Measurements from ENCODE around the gene CALCA. TPM values are rescaled to one million over a fixed set of nuclear protein-coding genes. Genes with fewer than 3 reads are reported as not detected.

The CALCA gene
- total RNA-seq, 1 donor from 2014 or later, result not detected

DNA sequence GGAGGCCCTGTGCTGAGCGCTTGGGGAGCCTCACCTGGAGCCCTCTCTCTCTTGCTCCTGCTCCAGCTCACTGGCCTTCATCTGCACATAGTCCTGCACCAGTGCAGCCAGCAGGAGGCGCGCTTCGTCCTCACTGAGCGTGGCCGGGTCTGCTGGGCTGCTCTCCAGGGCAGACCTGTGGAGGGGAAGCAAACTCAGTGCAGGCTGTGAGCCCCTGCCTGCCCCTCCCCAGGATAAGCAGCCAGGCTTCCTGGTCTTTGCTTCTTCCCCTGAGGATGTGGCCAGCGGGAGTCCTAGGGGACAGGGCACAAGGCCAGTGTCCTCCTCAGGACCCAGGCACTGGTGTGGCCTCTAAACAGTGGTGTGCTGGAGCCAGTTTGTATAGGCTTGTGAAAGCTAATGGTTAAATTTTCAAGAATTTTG lies 2.2 kb downstream of the CALCA start:
- Histone ChIP-seq H3K4me2 (ENCODE audit: low read length) (no peak overlapping the region), H3K9ac (ENCODE audit: low read length) (no peak overlapping the region), H3K27ac (ENCODE audit: low read depth, low read length) (no peak overlapping the region), H3K79me2 (ENCODE audit: insufficient read depth, low read length) (no peaks in the 10 kb centered on the region), H3K36me3 (ENCODE audit: insufficient read depth, low read length) (no peaks in the 10 kb centered on the region), H3K4me3 (ENCODE audit: insufficient read depth, low read depth, low read length) (no peak overlapping the region), H3K4me1 (ENCODE audit: insufficient read depth, low read length) (peaks cover 11% of the 10 kb centered on the region), H3K9me3 (ENCODE audit: insufficient read depth, low read depth, low read length) (no peaks in the 10 kb centered on the region), H2AFZ (ENCODE audit: low read depth, low read length) (no peak overlapping the region), H3K27me3 (ENCODE audit: insufficient read depth, low read length) (peaks cover 46% of the 10 kb centered on the region), H4K20me1 (ENCODE audit: insufficient read depth, low read length) (no peaks in the 10 kb centered on the region)
- Mint-ChIP-seq H3K27ac (ENCODE audit: unreplicated experiment) (no peak overlapping the region), H3K9me3 (ENCODE audit: unreplicated experiment) (peaks cover 2% of the 10 kb centered on the region), H3K4me1 (ENCODE audit: low read depth, unreplicated experiment) (peaks cover 2% of the 10 kb centered on the region), H3K4me3 (ENCODE audit: unreplicated experiment) (no peak overlapping the region), H3K27me3 (ENCODE audit: low read depth, unreplicated experiment) (peaks cover 75% of the 10 kb centered on the region), H3K36me3 (ENCODE audit: low read depth, unreplicated experiment) (no peaks in the 10 kb centered on the region)
- DNase-seq (ENCODE audit: low read depth) (no peak), FAIRE-seq (no peak)
- no peak for TF ChIP-seq EZH2 (IDR thresholded peaks at IDR 0.05; ENCODE audit: insufficient read depth, low read length)
- TF ChIP-seq, protein P1, sequence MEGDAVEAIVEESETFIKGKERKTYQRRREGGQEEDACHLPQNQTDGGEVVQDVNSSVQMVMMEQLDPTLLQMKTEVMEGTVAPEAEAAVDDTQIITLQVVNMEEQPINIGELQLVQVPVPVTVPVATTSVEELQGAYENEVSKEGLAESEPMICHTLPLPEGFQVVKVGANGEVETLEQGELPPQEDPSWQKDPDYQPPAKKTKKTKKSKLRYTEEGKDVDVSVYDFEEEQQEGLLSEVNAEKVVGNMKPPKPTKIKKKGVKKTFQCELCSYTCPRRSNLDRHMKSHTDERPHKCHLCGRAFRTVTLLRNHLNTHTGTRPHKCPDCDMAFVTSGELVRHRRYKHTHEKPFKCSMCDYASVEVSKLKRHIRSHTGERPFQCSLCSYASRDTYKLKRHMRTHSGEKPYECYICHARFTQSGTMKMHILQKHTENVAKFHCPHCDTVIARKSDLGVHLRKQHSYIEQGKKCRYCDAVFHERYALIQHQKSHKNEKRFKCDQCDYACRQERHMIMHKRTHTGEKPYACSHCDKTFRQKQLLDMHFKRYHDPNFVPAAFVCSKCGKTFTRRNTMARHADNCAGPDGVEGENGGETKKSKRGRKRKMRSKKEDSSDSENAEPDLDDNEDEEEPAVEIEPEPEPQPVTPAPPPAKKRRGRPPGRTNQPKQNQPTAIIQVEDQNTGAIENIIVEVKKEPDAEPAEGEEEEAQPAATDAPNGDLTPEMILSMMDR (IDR thresholded peaks at IDR 0.05; ENCODE audit: insufficient read depth, low read depth, low read length), result peak; percentile 15

DNA sequence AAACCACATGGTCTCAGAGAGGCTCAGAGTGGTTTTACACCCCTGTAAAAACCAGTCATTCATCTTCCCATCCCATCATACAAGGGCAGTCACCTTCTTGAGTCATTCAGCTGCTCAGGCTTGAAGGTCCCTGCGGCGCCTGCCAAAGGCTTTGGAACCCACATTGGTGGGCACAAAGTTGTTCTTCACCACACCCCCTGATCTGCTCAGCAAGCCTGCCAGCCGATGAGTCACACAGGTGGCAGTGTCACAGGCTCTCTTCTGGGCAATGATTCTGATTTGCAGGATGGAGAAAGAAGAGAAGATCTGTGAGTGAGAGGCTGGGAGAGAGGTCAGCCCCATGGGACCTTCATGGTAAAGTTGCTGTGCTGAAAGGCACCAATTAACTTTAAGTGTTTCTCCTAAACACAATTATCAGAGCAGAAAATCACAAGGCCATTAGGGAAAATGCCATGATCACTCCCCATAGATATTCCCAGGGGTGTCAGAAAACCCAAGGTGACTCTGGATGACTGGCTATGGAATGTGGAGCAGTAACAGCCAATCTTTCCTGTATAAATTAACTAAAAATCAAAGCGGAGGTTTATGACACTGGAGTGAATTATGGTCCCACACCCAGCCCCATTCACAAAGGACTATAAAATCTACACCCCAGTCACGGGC lies 4.4 kb downstream of the CALCA start:
- H3K9ac ChIP-seq (ENCODE audit: low read length), result no peak overlapping the region
- no peaks in the 10 kb centered on the region for H3K79me2 ChIP-seq (ENCODE audit: insufficient read depth, low read length)
- H3K9me3 ChIP-seq (ENCODE audit: insufficient read depth, low read depth, low read length), result no peaks in the 10 kb centered on the region
- H3K9me3 Mint-ChIP-seq (ENCODE audit: unreplicated experiment), result no peaks in the 10 kb centered on the region
- H3K4me3 Mint-ChIP-seq (ENCODE audit: unreplicated experiment), result no peak overlapping the region
- H3K27ac Mint-ChIP-seq (ENCODE audit: unreplicated experiment), result no peak overlapping the region
- H3K27ac ChIP-seq (ENCODE audit: low read depth, low read length), result no peak overlapping the region
- H3K4me2 ChIP-seq (ENCODE audit: low read length), result no peak overlapping the region
- FAIRE-seq, result no peak
- peaks cover 54% of the 10 kb centered on the region for H3K27me3 Mint-ChIP-seq (ENCODE audit: low read depth, unreplicated experiment)
- H3K36me3 Mint-ChIP-seq (ENCODE audit: low read depth, unreplicated experiment), result no peaks in the 10 kb centered on the region
- peaks cover 2% of the 10 kb centered on the region for H3K4me1 Mint-ChIP-seq (ENCODE audit: low read depth, unreplicated experiment)
- no peak for DNase-seq (ENCODE audit: low read depth)
- H3K27me3 ChIP-seq (ENCODE audit: insufficient read depth, low read length), result peaks cover 24% of the 10 kb centered on the region
- H3K36me3 ChIP-seq (ENCODE audit: insufficient read depth, low read length), result no peaks in the 10 kb centered on the region
- H3K4me3 ChIP-seq (ENCODE audit: insufficient read depth, low read depth, low read length), result no peak overlapping the region
- TF ChIP-seq EZH2 (IDR thresholded peaks at IDR 0.05; ENCODE audit: insufficient read depth, low read length), result no peak
- TF ChIP-seq, protein P1 (IDR thresholded peaks at IDR 0.05; ENCODE audit: insufficient read depth, low read depth, low read length), result no peak
- no peaks in the 10 kb centered on the region for H4K20me1 ChIP-seq (ENCODE audit: insufficient read depth, low read length)
- H3K4me1 ChIP-seq (ENCODE audit: insufficient read depth, low read length), result peaks cover 4% of the 10 kb centered on the region
- H2AFZ ChIP-seq (ENCODE audit: low read depth, low read length), result no peak overlapping the region

GRCh38 chr11:14956111-14956510 lies 16.0 kb downstream of the CALCA start:
- TF ChIP-seq, protein P1 (IDR thresholded peaks at IDR 0.05; ENCODE audit: insufficient read depth, low read depth, low read length), result no peak
- no peak for TF ChIP-seq EZH2 (IDR thresholded peaks at IDR 0.05; ENCODE audit: insufficient read depth, low read length)
- Mint-ChIP-seq H3K4me1 (ENCODE audit: low read depth, unreplicated experiment) (peaks cover 5% of the 10 kb centered on the region), H3K36me3 (ENCODE audit: low read depth, unreplicated experiment) (no peaks in the 10 kb centered on the region), H3K9me3 (ENCODE audit: unreplicated experiment) (no peaks in the 10 kb centered on the region), H3K4me3 (ENCODE audit: unreplicated experiment) (no peak overlapping the region), H3K27ac (ENCODE audit: unreplicated experiment) (no peak overlapping the region), H3K27me3 (ENCODE audit: low read depth, unreplicated experiment) (peaks cover 3% of the 10 kb centered on the region)
- no peaks in the 10 kb centered on the region for H3K27me3 ChIP-seq (ENCODE audit: insufficient read depth, low read length)
- H3K4me1 ChIP-seq (ENCODE audit: insufficient read depth, low read length), result no peaks in the 10 kb centered on the region
- H3K9ac ChIP-seq (ENCODE audit: low read length), result no peak overlapping the region
- no peak for FAIRE-seq
- no peak for DNase-seq (ENCODE audit: low read depth)
- H3K4me2 ChIP-seq (ENCODE audit: low read length), result no peak overlapping the region
- no peaks in the 10 kb centered on the region for H3K9me3 ChIP-seq (ENCODE audit: insufficient read depth, low read depth, low read length)
- H3K36me3 ChIP-seq (ENCODE audit: insufficient read depth, low read length), result no peaks in the 10 kb centered on the region
- H4K20me1 ChIP-seq (ENCODE audit: insufficient read depth, low read length), result no peaks in the 10 kb centered on the region
- no peak overlapping the region for H3K27ac ChIP-seq (ENCODE audit: low read depth, low read length)
- no peak overlapping the region for H2AFZ ChIP-seq (ENCODE audit: low read depth, low read length)
- no peak overlapping the region for H3K4me3 ChIP-seq (ENCODE audit: insufficient read depth, low read depth, low read length)
- no peaks in the 10 kb centered on the region for H3K79me2 ChIP-seq (ENCODE audit: insufficient read depth, low read length)
